Hepatocyte (in vitro differentiated cells): ENCODE results near the gene UGCG. TPM values are rescaled to one million over a fixed set of nuclear protein-coding genes. Genes with fewer than 3 reads are reported as not detected.

Experiments used
- DNase-seq: peaks from one replicate; pipeline ENCODE4 v3.0.0-alpha.2; 2016; ENCODE audit warnings: low spot score
- H2AFZ ChIP-seq: fragments of 200-600 bp; sonication (generic); 2 replicates; pipeline ENCODE4 v1.6.0; 2016; ENCODE audit warnings: antibody characterized with exemption, mild to moderate bottlenecking
- H3K27ac ChIP-seq: fragments of 200-600 bp; sonication (generic); 2 replicates; pipeline ENCODE4 v1.5.1; 2016; ENCODE audit warnings: mild to moderate bottlenecking
- H3K27me3 ChIP-seq: fragments of 200-600 bp; sonication (generic); 2 replicates; pipeline ENCODE4 v1.6.1; 2016
- H3K36me3 ChIP-seq: fragments of 200-600 bp; sonication (generic); replicated peaks from 2 replicates; pipeline ENCODE4 v1.5.1; 2016; ENCODE audit warnings: low read depth; ENCODE audit not compliant: insufficient read depth
- H3K4me1 ChIP-seq: fragments of 200-600 bp; sonication (generic); 2 replicates; pipeline ENCODE4 v1.5.1; 2016; ENCODE audit warnings: mild to moderate bottlenecking, moderate library complexity; ENCODE audit not compliant: insufficient read depth
- H3K4me2 ChIP-seq: fragments of 200-600 bp; sonication (generic); 2 replicates; pipeline ENCODE4 v1.6.0; 2016
- H3K4me3 ChIP-seq: fragments of 200-600 bp; sonication (generic); 2 replicates; pipeline ENCODE4 v1.5.1; 2016; ENCODE audit warnings: mild to moderate bottlenecking
- H3K79me2 ChIP-seq: fragments of 200-600 bp; sonication (generic); 2 replicates; pipeline ENCODE4 v1.6.0; 2017; ENCODE audit warnings: mild to moderate bottlenecking
- H3K9me2 ChIP-seq: fragments of 200-600 bp; sonication (generic); replicated peaks from 2 replicates; pipeline ENCODE4 v1.6.0; 2017; ENCODE audit warnings: mild to moderate bottlenecking; ENCODE audit not compliant: insufficient read depth
- H3K9me3 ChIP-seq: fragments of 200-600 bp; sonication (generic); 2 replicates; pipeline ENCODE4 v1.5.1; 2016; ENCODE audit warnings: low read depth, mild to moderate bottlenecking
- H4K20me1 ChIP-seq: fragments of 200-600 bp; sonication (generic); 2 replicates; pipeline ENCODE4 v1.6.0; 2016; ENCODE audit warnings: mild to moderate bottlenecking; ENCODE audit not compliant: insufficient read depth, poor library complexity, severe bottlenecking
- EZH2 ChIP-seq: fragments of 200-600 bp; sonication (generic); IDR thresholded peaks from 2 replicates; pipeline ENCODE4 v1.6.1; 2016; ENCODE audit warnings: antibody characterized with exemption, mild to moderate bottlenecking, borderline replicate concordance
- EZH2phosphoT487 ChIP-seq: fragments of 200-600 bp; sonication (generic); IDR thresholded peaks from one replicate; pipeline ENCODE4 v1.6.1; 2018; ENCODE audit warnings: antibody characterized with exemption, mild to moderate bottlenecking, low read depth, moderate library complexity; ENCODE audit not compliant: unreplicated experiment, severe bottlenecking
- WGBS: methylation state at CpG from one replicate; pipeline ENCODE4 v1.1.6; 2016; ENCODE audit warnings: low lambda C conversion rate; ENCODE audit errors: missing lambda C conversion rate; 5-methylcytosine and 5-hydroxymethylcytosine counted together
- polyA plus RNA-seq: library from polyadenylated mRNA; unstranded; fragments of >200 nt; fragmentation: Nextera tagmentation; extraction: Ambion mirVana; gene quantifications from 2 replicates; pipeline ENCODE4 v1.2.1, GENCODE V29; 2016
- total RNA-seq: library from RNA; depleted of rRNA; stranded (reverse); fragments of >200 nt; gene quantifications from 2 replicates; pipeline ENCODE4 v1.2.3, GENCODE V29; 2014
- TF ChIP-seq, protein P1 (sequence below): fragments of 200-600 bp; sonication (generic); IDR thresholded peaks from 2 replicates; pipeline ENCODE4 v1.5.1; 2016; ENCODE audit warnings: antibody characterized with exemption, mild to moderate bottlenecking; ENCODE audit not compliant: poor library complexity

The UGCG gene
- total and polyA plus RNA-seq, 2 experiments from 2014 or later: 54.6 to 107 TPM

DNA sequence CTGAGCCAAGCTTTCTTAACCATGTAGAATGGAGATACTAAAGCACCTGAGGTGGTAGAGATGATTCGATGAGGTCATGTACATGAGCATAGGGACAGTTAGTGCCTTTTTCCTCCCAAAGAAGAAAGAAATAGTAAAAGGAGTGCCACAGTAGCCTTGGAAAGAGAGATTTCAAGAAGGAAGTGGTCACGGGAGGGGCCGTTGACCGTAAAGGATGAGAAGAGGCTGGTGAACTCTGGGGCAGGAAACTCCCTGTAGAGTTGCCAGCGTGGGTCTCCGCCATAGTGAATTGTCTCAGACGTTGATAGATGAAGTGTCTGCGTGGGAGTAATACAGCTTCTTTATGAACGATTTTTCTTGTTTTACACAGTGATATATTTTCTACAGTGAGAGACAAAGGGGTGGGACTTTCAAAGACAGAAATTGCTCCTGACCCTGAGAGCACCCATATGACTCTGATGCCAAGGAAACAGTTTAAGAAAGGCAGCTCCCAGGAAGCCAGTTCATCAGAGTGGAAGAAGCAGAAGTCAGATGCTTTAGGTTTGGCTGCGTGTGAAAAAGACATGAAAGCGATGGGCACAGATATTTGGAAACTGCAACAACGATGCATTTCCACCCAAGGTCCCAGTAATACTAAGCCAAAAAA is 41.3 kb downstream of the UGCG start:
- no peaks in the 10 kb centered on the region for H3K4me1 ChIP-seq
- H2AFZ ChIP-seq: no peak overlapping the region
- H3K27ac ChIP-seq: peak overlapping the region; percentile 28
- no peaks in the 10 kb centered on the region for H3K27me3 ChIP-seq
- DNase-seq: no peak
- 88% methylated on average over 12 of the region's 12 CpGs for WGBS
- H3K9me3 ChIP-seq: no peaks in the 10 kb centered on the region
- TF ChIP-seq EZH2 (no peak), EZH2phosphoT487 (no peak)
- TF ChIP-seq, protein P1, sequence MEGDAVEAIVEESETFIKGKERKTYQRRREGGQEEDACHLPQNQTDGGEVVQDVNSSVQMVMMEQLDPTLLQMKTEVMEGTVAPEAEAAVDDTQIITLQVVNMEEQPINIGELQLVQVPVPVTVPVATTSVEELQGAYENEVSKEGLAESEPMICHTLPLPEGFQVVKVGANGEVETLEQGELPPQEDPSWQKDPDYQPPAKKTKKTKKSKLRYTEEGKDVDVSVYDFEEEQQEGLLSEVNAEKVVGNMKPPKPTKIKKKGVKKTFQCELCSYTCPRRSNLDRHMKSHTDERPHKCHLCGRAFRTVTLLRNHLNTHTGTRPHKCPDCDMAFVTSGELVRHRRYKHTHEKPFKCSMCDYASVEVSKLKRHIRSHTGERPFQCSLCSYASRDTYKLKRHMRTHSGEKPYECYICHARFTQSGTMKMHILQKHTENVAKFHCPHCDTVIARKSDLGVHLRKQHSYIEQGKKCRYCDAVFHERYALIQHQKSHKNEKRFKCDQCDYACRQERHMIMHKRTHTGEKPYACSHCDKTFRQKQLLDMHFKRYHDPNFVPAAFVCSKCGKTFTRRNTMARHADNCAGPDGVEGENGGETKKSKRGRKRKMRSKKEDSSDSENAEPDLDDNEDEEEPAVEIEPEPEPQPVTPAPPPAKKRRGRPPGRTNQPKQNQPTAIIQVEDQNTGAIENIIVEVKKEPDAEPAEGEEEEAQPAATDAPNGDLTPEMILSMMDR: no peak
- no peaks in the 10 kb centered on the region for H3K9me2 ChIP-seq
- no peak overlapping the region for H3K4me3 ChIP-seq
- H3K79me2 ChIP-seq: peaks cover 4% of the 10 kb centered on the region
- H3K36me3 ChIP-seq: no peaks in the 10 kb centered on the region
- no peaks in the 10 kb centered on the region for H4K20me1 ChIP-seq
- no peak overlapping the region for H3K4me2 ChIP-seq

DNA sequence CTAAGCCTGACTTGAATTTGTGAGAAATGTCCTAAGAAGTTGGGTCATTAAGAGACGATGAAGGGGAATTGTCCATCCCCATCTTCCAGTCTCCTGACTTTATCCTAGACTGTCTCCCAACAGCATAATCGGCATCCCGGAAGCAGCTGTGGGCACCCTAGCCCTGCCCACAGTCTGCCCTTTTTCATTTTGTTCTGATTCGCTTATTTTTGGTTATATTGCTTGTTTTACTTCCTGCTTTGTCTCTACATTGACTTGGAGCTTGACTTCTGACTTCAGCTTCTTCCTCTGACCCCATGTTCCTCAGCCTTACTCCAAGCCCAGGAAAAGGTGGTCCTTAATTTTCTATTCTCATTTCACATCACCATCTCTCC is 41.8 kb downstream of the UGCG start:
- no peak overlapping the region for H3K4me3 ChIP-seq
- no peaks in the 10 kb centered on the region for H3K9me3 ChIP-seq
- no peak overlapping the region for H3K27ac ChIP-seq
- no peaks in the 10 kb centered on the region for H3K27me3 ChIP-seq
- no peaks in the 10 kb centered on the region for H3K36me3 ChIP-seq
- H4K20me1 ChIP-seq: no peaks in the 10 kb centered on the region
- H2AFZ ChIP-seq: no peak overlapping the region
- no peaks in the 10 kb centered on the region for H3K9me2 ChIP-seq
- TF ChIP-seq EZH2 (no peak), EZH2phosphoT487 (no peak)
- TF ChIP-seq, protein P1: no peak
- H3K4me1 ChIP-seq: no peaks in the 10 kb centered on the region
- H3K4me2 ChIP-seq: no peak overlapping the region
- H3K79me2 ChIP-seq: peaks cover under 1% of the 10 kb centered on the region
- DNase-seq: no peak
- whole genome bisulfite sequencing: 95% methylated on average over 4 of the region's 4 CpGs

DNA sequence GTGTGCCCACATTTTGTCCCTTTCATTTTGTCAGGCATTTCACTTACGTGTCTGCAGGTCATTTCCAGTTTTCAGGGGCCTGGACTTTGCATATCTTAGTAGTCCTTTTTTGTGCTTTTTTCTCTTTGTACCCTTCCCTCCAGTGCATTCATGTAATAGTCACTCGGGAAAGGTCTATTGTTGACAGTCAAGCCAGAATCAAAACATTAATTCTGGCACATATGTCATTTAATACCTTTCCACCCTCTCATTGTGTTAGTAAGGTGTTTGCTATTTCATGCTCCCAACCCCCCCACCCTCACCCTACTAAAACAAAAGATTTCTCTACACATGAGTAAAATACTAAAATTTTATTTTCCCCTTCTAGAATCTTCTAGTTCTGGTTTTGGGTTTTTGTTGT is 42.7 kb downstream of the UGCG start:
- H3K27ac ChIP-seq: no peak overlapping the region
- no peak for DNase-seq
- no peaks in the 10 kb centered on the region for H3K9me3 ChIP-seq
- H2AFZ ChIP-seq: no peak overlapping the region
- no peaks in the 10 kb centered on the region for H3K36me3 ChIP-seq
- no peaks in the 10 kb centered on the region for H3K79me2 ChIP-seq
- no peaks in the 10 kb centered on the region for H3K4me1 ChIP-seq
- no peaks in the 10 kb centered on the region for H4K20me1 ChIP-seq
- TF ChIP-seq, protein P1: no peak
- no peak for TF ChIP-seq EZH2
- TF ChIP-seq EZH2phosphoT487: no peak
- no peak overlapping the region for H3K4me2 ChIP-seq
- no peak overlapping the region for H3K4me3 ChIP-seq
- WGBS: 98% methylated on average over 2 of the region's 2 CpGs
- no peaks in the 10 kb centered on the region for H3K9me2 ChIP-seq
- H3K27me3 ChIP-seq: no peaks in the 10 kb centered on the region

DNA sequence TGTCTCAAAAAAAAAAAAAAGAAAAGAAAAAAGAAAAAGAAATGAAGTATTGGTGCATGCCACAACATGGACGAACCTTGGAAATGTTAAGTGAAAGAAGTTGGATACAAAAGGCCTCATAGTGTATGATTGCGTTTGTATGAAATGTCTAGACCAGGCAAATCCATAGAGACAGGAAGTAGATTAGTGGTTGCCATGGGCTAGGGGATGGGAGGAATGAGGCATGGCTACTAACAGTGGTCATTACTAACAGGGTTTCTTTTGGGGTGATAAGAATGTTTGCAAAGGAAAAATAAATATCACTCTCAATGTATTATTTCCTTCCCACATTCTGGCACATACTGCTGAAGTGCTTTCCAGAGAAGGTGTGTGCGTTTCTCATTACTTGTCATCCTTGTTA is 44.1 kb downstream of the UGCG start:
- no peaks in the 10 kb centered on the region for H3K36me3 ChIP-seq
- H3K9me3 ChIP-seq: no peaks in the 10 kb centered on the region
- no peak overlapping the region for H3K4me3 ChIP-seq
- H2AFZ ChIP-seq: no peak overlapping the region
- 92% methylated on average over 3 of the region's 3 CpGs for WGBS
- no peaks in the 10 kb centered on the region for H3K79me2 ChIP-seq
- no peak for TF ChIP-seq EZH2
- TF ChIP-seq EZH2phosphoT487: no peak
- TF ChIP-seq, protein P1: no peak
- H3K27ac ChIP-seq: peak overlapping the region; percentile 48
- no peaks in the 10 kb centered on the region for H3K4me1 ChIP-seq
- no peaks in the 10 kb centered on the region for H3K9me2 ChIP-seq
- H3K27me3 ChIP-seq: no peaks in the 10 kb centered on the region
- H4K20me1 ChIP-seq: no peaks in the 10 kb centered on the region
- no peak overlapping the region for H3K4me2 ChIP-seq
- no peak for DNase-seq
